HEK293 (cell line): ENCODE data around the gene SUMF1.

ENCODE experiments used
- ELK4 ChIP-seq: IDR thresholded peaks from 2 replicates; pipeline ENCODE4 v1.6.1; 2011; ENCODE audit warnings: mild to moderate bottlenecking, low read depth, low read length, borderline replicate concordance
- GLIS1 ChIP-seq: fragments of 450-650 bp; formaldehyde crosslinking; IDR thresholded peaks from 2 replicates; pipeline ENCODE4 v1.5.1; 2016; ENCODE audit warnings: missing biosample characterization, missing genetic modification characterization
- GLIS2 ChIP-seq: fragments of 450-650 bp; formaldehyde crosslinking; IDR thresholded peaks from 2 replicates; pipeline ENCODE4 v1.5.1; 2016; ENCODE audit warnings: missing biosample characterization, missing genetic modification characterization
- HIC1 ChIP-seq: fragments of 450-650 bp; formaldehyde crosslinking; IDR thresholded peaks from 2 replicates; pipeline ENCODE4 v1.5.1; 2016; ENCODE audit warnings: missing biosample characterization, missing genetic modification characterization
- KLF16 ChIP-seq: fragments of 450-650 bp; formaldehyde crosslinking; IDR thresholded peaks from 2 replicates; pipeline ENCODE4 v1.5.1; 2017; ENCODE audit warnings: missing biosample characterization, missing genetic modification characterization
- KLF7 ChIP-seq: fragments of 450-650 bp; formaldehyde crosslinking; IDR thresholded peaks from 2 replicates; pipeline ENCODE4 v1.5.1; 2016; ENCODE audit warnings: missing biosample characterization, missing genetic modification characterization, borderline replicate concordance
- SCRT2 ChIP-seq: fragments of 450-650 bp; formaldehyde crosslinking; IDR thresholded peaks from 2 replicates; pipeline ENCODE4 v1.5.1; 2016; ENCODE audit warnings: missing biosample characterization, missing genetic modification characterization
- YY1 ChIP-seq: fragments of 450-650 bp; formaldehyde crosslinking; IDR thresholded peaks from 2 replicates; pipeline ENCODE4 v1.5.1; 2018; ENCODE audit warnings: missing biosample characterization, missing genetic modification characterization
- YY2 ChIP-seq: fragments of 450-650 bp; formaldehyde crosslinking; IDR thresholded peaks from 2 replicates; pipeline ENCODE4 v1.5.1; 2016; ENCODE audit warnings: missing biosample characterization, missing genetic modification characterization
- ZBTB17 ChIP-seq: fragments of 450-650 bp; formaldehyde crosslinking; IDR thresholded peaks from 2 replicates; pipeline ENCODE4 v1.5.1; 2016; ENCODE audit warnings: missing biosample characterization, missing genetic modification characterization
- ZBTB20 ChIP-seq: fragments of 450-650 bp; formaldehyde crosslinking; IDR thresholded peaks from 2 replicates; pipeline ENCODE4 v1.5.1; 2016; ENCODE audit warnings: missing biosample characterization, missing genetic modification characterization
- ZBTB44 ChIP-seq: fragments of 450-650 bp; IDR thresholded peaks from 2 replicates; pipeline ENCODE4 v1.5.1; 2018; ENCODE audit warnings: missing biosample characterization, mild to moderate bottlenecking, missing genetic modification characterization
- ZBTB6 ChIP-seq: fragments of 450-650 bp; formaldehyde crosslinking; IDR thresholded peaks from 2 replicates; pipeline ENCODE4 v1.5.1; 2017; ENCODE audit warnings: missing biosample characterization, missing genetic modification characterization
- ZFHX2 ChIP-seq: fragments of 450-650 bp; formaldehyde crosslinking; conservative IDR thresholded peaks from 2 replicates; pipeline ENCODE4 v1.5.1; 2016; ENCODE audit warnings: missing biosample characterization, missing genetic modification characterization
- ZFP37 ChIP-seq: fragments of 450-650 bp; formaldehyde crosslinking; IDR thresholded peaks from 2 replicates; pipeline ENCODE4 v1.5.1; 2016; ENCODE audit warnings: missing biosample characterization, missing genetic modification characterization
- ZNF114 ChIP-seq: fragments of 450-650 bp; formaldehyde crosslinking; IDR thresholded peaks from 2 replicates; pipeline ENCODE4 v1.5.0; 2017; ENCODE audit warnings: missing biosample characterization, missing genetic modification characterization
- ZNF175 ChIP-seq: fragments of 450-650 bp; formaldehyde crosslinking; IDR thresholded peaks from 2 replicates; pipeline ENCODE4 v1.5.1; 2016; ENCODE audit warnings: missing biosample characterization, missing genetic modification characterization
- ZNF2 ChIP-seq: fragments of 450-650 bp; formaldehyde crosslinking; IDR thresholded peaks from 2 replicates; pipeline ENCODE4 v1.5.1; 2016; ENCODE audit warnings: missing biosample characterization, missing genetic modification characterization
- ZNF341 ChIP-seq: fragments of 450-650 bp; formaldehyde crosslinking; IDR thresholded peaks from 2 replicates; pipeline ENCODE4; 2016; ENCODE audit warnings: low read depth, missing biosample characterization, missing genetic modification characterization
- ZNF404 ChIP-seq: fragments of 450-650 bp; formaldehyde crosslinking; IDR thresholded peaks from 2 replicates; pipeline ENCODE4 v1.5.1; 2017; ENCODE audit warnings: missing biosample characterization, missing genetic modification characterization
- ZNF558 ChIP-seq: fragments of 450-650 bp; formaldehyde crosslinking; IDR thresholded peaks from 2 replicates; pipeline ENCODE4 v1.5.1; 2016; ENCODE audit warnings: missing biosample characterization, missing genetic modification characterization
- ZNF560 ChIP-seq: fragments of 450-650 bp; formaldehyde crosslinking; IDR thresholded peaks from 2 replicates; pipeline ENCODE4 v1.5.1; 2017; ENCODE audit warnings: missing biosample characterization, missing genetic modification characterization, borderline replicate concordance
- ZNF561 ChIP-seq: fragments of 450-650 bp; IDR thresholded peaks from 2 replicates; pipeline ENCODE4 v1.5.1; 2018; ENCODE audit warnings: missing biosample characterization, missing genetic modification characterization, borderline replicate concordance
- ZNF585B ChIP-seq: fragments of 450-650 bp; formaldehyde crosslinking; IDR thresholded peaks from 2 replicates; pipeline ENCODE4 v1.5.1; 2016; ENCODE audit warnings: missing biosample characterization, missing genetic modification characterization
- ZNF600 ChIP-seq: fragments of 450-650 bp; formaldehyde crosslinking; IDR thresholded peaks from 2 replicates; pipeline ENCODE4 v1.5.1; 2016; ENCODE audit warnings: missing biosample characterization, missing genetic modification characterization
- ZNF610 ChIP-seq: fragments of 450-650 bp; formaldehyde crosslinking; IDR thresholded peaks from 2 replicates; pipeline ENCODE4 v1.5.1; 2016; ENCODE audit warnings: missing biosample characterization, missing genetic modification characterization, borderline replicate concordance
- ZNF629 ChIP-seq: fragments of 450-650 bp; formaldehyde crosslinking; IDR thresholded peaks from 2 replicates; pipeline ENCODE4 v1.5.1; 2017; ENCODE audit warnings: missing biosample characterization, missing genetic modification characterization
- ZNF658 ChIP-seq: fragments of 450-650 bp; formaldehyde crosslinking; IDR thresholded peaks from 2 replicates; pipeline ENCODE4; 2016; ENCODE audit warnings: missing biosample characterization, missing genetic modification characterization
- ZNF660 ChIP-seq: fragments of 450-650 bp; IDR thresholded peaks from 2 replicates; pipeline ENCODE4 v1.5.1; 2018; ENCODE audit warnings: missing biosample characterization, mild to moderate bottlenecking, missing genetic modification characterization
- ZNF664 ChIP-seq: fragments of 450-650 bp; formaldehyde crosslinking; IDR thresholded peaks from 2 replicates; pipeline ENCODE4 v1.5.1; 2016; ENCODE audit warnings: missing biosample characterization, missing genetic modification characterization
- ZNF670 ChIP-seq: fragments of 450-650 bp; formaldehyde crosslinking; IDR thresholded peaks from 2 replicates; pipeline ENCODE4 v1.5.1; 2016; ENCODE audit warnings: missing biosample characterization, missing genetic modification characterization, low read depth
- ZNF76 ChIP-seq: fragments of 450-650 bp; formaldehyde crosslinking; IDR thresholded peaks from 2 replicates; pipeline ENCODE4; 2016; ENCODE audit warnings: low read depth, missing biosample characterization, missing genetic modification characterization, borderline replicate concordance
- ZNF792 ChIP-seq: fragments of 450-650 bp; formaldehyde crosslinking; IDR thresholded peaks from 2 replicates; pipeline ENCODE4 v1.5.1; 2016; ENCODE audit warnings: missing biosample characterization, missing genetic modification characterization
- ZSCAN5A ChIP-seq: fragments of 450-650 bp; formaldehyde crosslinking; IDR thresholded peaks from 2 replicates; pipeline ENCODE4 v1.5.1; 2016; ENCODE audit warnings: missing biosample characterization, missing genetic modification characterization

SUMF1 gene

GRCh38 chr3:4466741-4467521, at the start of gene SUMF1 (continued):
- peak; percentile 61; the same call in 1 of the 2 replicates for TF ChIP-seq ZNF561 (tag by site-specific recombination)
- TF ChIP-seq KLF16 (tag by site-specific recombination) = peak; percentile 87
- no peak for TF ChIP-seq ZNF114 (tag by site-specific recombination)
- TF ChIP-seq GLIS2 (tag by site-specific recombination) = 0 out of 2 replicates have a peak, but pooled peaks have one; percentile 12
- TF ChIP-seq ZSCAN5A (tag by site-specific recombination) = 0 out of 2 replicates have a peak, but pooled peaks have one; percentile 79
- 0 out of 2 replicates have a peak, but pooled peaks have one; percentile 14 for TF ChIP-seq ZBTB44 (tag by site-specific recombination)
- TF ChIP-seq ZBTB20 (tag by site-specific recombination) = peak; percentile 90
- TF ChIP-seq ZFHX2 (tag by site-specific recombination) = no peak
- TF ChIP-seq ZBTB17 = peak; percentile 99
- 0 out of 2 replicates have a peak, but pooled peaks have one; percentile 23 for TF ChIP-seq ZNF558
- no peak for TF ChIP-seq ZNF600
- no peak for TF ChIP-seq ZNF175 (tag by site-specific recombination)
- 0 out of 2 replicates have a peak, but pooled peaks have one; percentile 94 for TF ChIP-seq ZFP37
- TF ChIP-seq ZNF76 = peak; percentile 78
- TF ChIP-seq ELK4 = no peak
- TF ChIP-seq ZNF610 (tag by site-specific recombination) = peak; percentile 91
- peak; percentile 99 for TF ChIP-seq YY2 (tag by site-specific recombination)
- peak; percentile 73 for TF ChIP-seq ZNF660
- TF ChIP-seq ZNF792 = 0 out of 2 replicates have a peak, but pooled peaks have one; percentile 47
- no peak for TF ChIP-seq ZNF341 (tag by site-specific recombination)
- peak; percentile 82 for TF ChIP-seq ZNF2 (tag by site-specific recombination)
- TF ChIP-seq ZNF670 (tag by site-specific recombination) = no peak
- peak; percentile 99 for TF ChIP-seq YY1 (tag by site-specific recombination)
- no peak for TF ChIP-seq KLF7 (tag by site-specific recombination)
- TF ChIP-seq ZNF585B (tag by site-specific recombination) = no peak
- no peak for TF ChIP-seq ZNF658
- TF ChIP-seq SCRT2 = no peak
- no peak for TF ChIP-seq ZBTB6
- TF ChIP-seq ZNF664 = peak; percentile 58
- TF ChIP-seq ZNF560 (tag by site-specific recombination) = no peak
- TF ChIP-seq GLIS1 (tag by site-specific recombination) = peak; percentile 24; the same call in 1 of the 2 replicates
- peak; percentile 65 for TF ChIP-seq ZNF629 (tag by site-specific recombination)
- TF ChIP-seq ZNF404 (tag by site-specific recombination) = no peak
- TF ChIP-seq HIC1 = no peak
